ENCODE results near the gene CAMK2D.

Gene CAMK2D

GRCh38 chr4:113483131-113483530 lies 278.4 kb downstream of the CAMK2D start:
- no peak for DNase-seq
- no peak overlapping the region for H3K27ac ChIP-seq
- H3K27me3 ChIP-seq (ENCODE audit: insufficient read depth, low read depth, severe bottlenecking) = no peaks in the 10 kb centered on the region
- H3K9me3 ChIP-seq (ENCODE audit: severe bottlenecking) = no peaks in the 10 kb centered on the region
- H3K36me3 ChIP-seq = no peaks in the 10 kb centered on the region
- H3K4me3 ChIP-seq (ENCODE audit: low read depth, low read length) = no peak overlapping the region
- TF ChIP-seq, protein P1, sequence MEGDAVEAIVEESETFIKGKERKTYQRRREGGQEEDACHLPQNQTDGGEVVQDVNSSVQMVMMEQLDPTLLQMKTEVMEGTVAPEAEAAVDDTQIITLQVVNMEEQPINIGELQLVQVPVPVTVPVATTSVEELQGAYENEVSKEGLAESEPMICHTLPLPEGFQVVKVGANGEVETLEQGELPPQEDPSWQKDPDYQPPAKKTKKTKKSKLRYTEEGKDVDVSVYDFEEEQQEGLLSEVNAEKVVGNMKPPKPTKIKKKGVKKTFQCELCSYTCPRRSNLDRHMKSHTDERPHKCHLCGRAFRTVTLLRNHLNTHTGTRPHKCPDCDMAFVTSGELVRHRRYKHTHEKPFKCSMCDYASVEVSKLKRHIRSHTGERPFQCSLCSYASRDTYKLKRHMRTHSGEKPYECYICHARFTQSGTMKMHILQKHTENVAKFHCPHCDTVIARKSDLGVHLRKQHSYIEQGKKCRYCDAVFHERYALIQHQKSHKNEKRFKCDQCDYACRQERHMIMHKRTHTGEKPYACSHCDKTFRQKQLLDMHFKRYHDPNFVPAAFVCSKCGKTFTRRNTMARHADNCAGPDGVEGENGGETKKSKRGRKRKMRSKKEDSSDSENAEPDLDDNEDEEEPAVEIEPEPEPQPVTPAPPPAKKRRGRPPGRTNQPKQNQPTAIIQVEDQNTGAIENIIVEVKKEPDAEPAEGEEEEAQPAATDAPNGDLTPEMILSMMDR (IDR thresholded peaks at IDR 0.05; ENCODE audit: low read depth, low read length) = no peak

GRCh38 chr4:113482325-113482724 lies 279.2 kb downstream of the CAMK2D start:
- H3K36me3 ChIP-seq = no peaks in the 10 kb centered on the region
- TF ChIP-seq, protein P1 (IDR thresholded peaks at IDR 0.05; ENCODE audit: low read depth, low read length) = no peak
- H3K4me3 ChIP-seq (ENCODE audit: low read depth, low read length) = no peak overlapping the region
- no peak for DNase-seq
- H3K27ac ChIP-seq = no peak overlapping the region
- peaks cover 1% of the 10 kb centered on the region for H3K9me3 ChIP-seq (ENCODE audit: severe bottlenecking)
- H3K27me3 ChIP-seq (ENCODE audit: insufficient read depth, low read depth, severe bottlenecking) = no peaks in the 10 kb centered on the region

- Histone ChIP-seq H3K9me3 (ENCODE audit: severe bottlenecking) (peaks cover 6% of the 10 kb centered on the region), H3K27me3 (ENCODE audit: insufficient read depth, low read depth, severe bottlenecking) (no peaks in the 10 kb centered on the region), H3K36me3 (no peaks in the 10 kb centered on the region), H3K4me3 (ENCODE audit: low read depth, low read length) (no peak overlapping the region), H3K27ac (no peak overlapping the region)
- TF ChIP-seq, protein P1 (IDR thresholded peaks at IDR 0.05; ENCODE audit: low read depth, low read length) = no peak
- no peak for DNase-seq
Measured at GRCh38 chr4:113481820-113482219, 279.7 kb downstream of the CAMK2D start.

DNA sequence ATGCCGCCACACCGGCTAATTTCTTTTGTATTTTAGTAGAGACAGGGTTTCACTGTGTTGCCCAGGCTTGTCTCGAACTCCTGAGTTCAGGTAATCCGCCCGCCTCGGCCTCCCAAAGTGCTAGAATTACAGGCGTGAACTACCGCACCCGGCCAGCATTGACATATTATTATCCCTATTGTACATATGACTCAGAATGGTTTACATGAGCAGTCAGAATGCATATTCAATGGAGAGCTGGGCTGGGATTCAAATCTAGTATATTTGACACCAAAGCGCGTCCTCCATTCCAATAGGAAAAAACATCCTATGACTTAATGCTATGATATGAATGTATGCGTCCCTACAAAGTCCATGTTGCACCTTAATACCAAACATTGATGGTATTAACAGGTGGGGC lies 281.4 kb downstream of the CAMK2D start:
- no peak overlapping the region for H3K27ac ChIP-seq
- H3K36me3 ChIP-seq = no peaks in the 10 kb centered on the region
- no peak overlapping the region for H3K4me3 ChIP-seq (ENCODE audit: low read depth, low read length)
- no peak for DNase-seq
- TF ChIP-seq, protein P1 (IDR thresholded peaks at IDR 0.05; ENCODE audit: low read depth, low read length) = no peak
- H3K9me3 ChIP-seq (ENCODE audit: severe bottlenecking) = peaks cover 12% of the 10 kb centered on the region
- H3K27me3 ChIP-seq (ENCODE audit: insufficient read depth, low read depth, severe bottlenecking) = no peaks in the 10 kb centered on the region

DNA sequence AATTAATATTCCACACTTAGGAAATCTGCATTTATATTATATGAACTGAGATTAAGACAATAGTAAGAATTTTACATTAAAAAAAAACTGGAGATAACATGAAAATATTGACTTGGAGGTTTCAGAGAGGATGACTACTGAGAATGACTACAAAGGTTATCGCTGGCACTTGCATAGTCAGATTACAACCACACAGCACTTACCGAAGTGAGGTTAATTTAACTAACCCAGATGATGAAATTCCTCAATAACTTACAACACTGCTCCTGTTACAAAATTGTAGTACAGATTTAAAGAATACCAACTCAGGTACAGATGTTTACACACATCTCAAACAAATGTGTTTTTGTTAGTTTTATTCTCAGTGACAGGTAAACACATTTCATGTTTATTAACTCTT lies 283.5 kb downstream of the CAMK2D start:
- no peak for DNase-seq
- TF ChIP-seq, protein P1 (IDR thresholded peaks at IDR 0.05; ENCODE audit: low read depth, low read length) = no peak
- no peaks in the 10 kb centered on the region for H3K27me3 ChIP-seq (ENCODE audit: insufficient read depth, low read depth, severe bottlenecking)
- H3K4me3 ChIP-seq (ENCODE audit: low read depth, low read length) = no peak overlapping the region
- peaks cover 12% of the 10 kb centered on the region for H3K9me3 ChIP-seq (ENCODE audit: severe bottlenecking)
- no peak overlapping the region for H3K27ac ChIP-seq
- no peaks in the 10 kb centered on the region for H3K36me3 ChIP-seq

DNA sequence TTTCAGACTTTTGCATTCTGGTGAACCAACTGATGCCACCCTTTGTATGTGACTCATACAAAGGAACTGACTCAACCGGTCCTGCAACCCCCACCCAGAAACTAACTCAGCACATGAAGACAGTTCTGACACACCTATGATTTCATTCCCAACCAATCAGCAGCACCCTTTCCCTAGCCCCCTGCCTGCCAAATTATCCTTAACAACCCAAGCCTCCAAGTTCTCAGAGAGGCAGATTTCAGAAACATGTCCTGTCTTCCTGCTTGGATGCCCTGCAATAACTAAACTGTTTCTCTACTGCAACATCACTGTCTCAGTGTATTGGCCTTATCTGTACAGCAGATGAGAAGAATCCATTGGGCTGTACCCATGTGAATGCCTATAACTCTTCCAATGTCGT lies 284.7 kb downstream of the CAMK2D start:
- Histone ChIP-seq H3K36me3 (no peaks in the 10 kb centered on the region), H3K9me3 (ENCODE audit: severe bottlenecking) (peaks cover 12% of the 10 kb centered on the region), H3K27ac (no peak overlapping the region), H3K4me3 (ENCODE audit: low read depth, low read length) (no peak overlapping the region), H3K27me3 (ENCODE audit: insufficient read depth, low read depth, severe bottlenecking) (no peaks in the 10 kb centered on the region)
- TF ChIP-seq, protein P1 (IDR thresholded peaks at IDR 0.05; ENCODE audit: low read depth, low read length) = no peak
- DNase-seq = no peak

Data from WERI-Rb-1 (cell line).